ENCODE measurements around the gene P4HTM.

P4HTM gene

GRCh38 chr3:48989796-48990635 is at the start of gene P4HTM:
P4HTM (plus strand) TSS chr3:48990241; CDS start chr3:48990257, 16 bp downstream.
- peak; percentile 52 for TF ChIP-seq CTCF (IDR thresholded peaks at IDR 0.05; ENCODE audit: poor library complexity, severe bottlenecking)
- no peaks in the 10 kb centered on the region for H3K36me3 ChIP-seq (ENCODE audit: low read depth)
- peak; percentile 70 for ATAC-seq (ENCODE audit: low read depth)
- no peaks in the 10 kb centered on the region for H3K27me3 ChIP-seq (ENCODE audit: insufficient read depth, poor library complexity, severe bottlenecking)
- no peaks in the 10 kb centered on the region for H3K4me1 ChIP-seq (ENCODE audit: insufficient read depth, poor library complexity, severe bottlenecking)
- peak; percentile 89 for DNase-seq (ENCODE audit: low spot score)
- no peaks in the 10 kb centered on the region for H3K9me3 ChIP-seq (ENCODE audit: severe bottlenecking)
- peak within 1 kb of the TSS; percentile 74 for H3K4me3 ChIP-seq (ENCODE audit: severe bottlenecking)
- H3K27ac ChIP-seq (ENCODE audit: poor library complexity, severe bottlenecking) = peak within 1 kb of the TSS; percentile 74

GRCh38 chr3:48945432-48945831 is 44.6 kb upstream of the P4HTM start:
- Histone ChIP-seq H3K27me3 (ENCODE audit: insufficient read depth, poor library complexity, severe bottlenecking) (no peaks in the 10 kb centered on the region), H3K4me1 (ENCODE audit: insufficient read depth, poor library complexity, severe bottlenecking) (no peaks in the 10 kb centered on the region), H3K36me3 (ENCODE audit: low read depth) (peaks cover 28% of the 10 kb centered on the region), H3K9me3 (ENCODE audit: severe bottlenecking) (no peaks in the 10 kb centered on the region), H3K27ac (ENCODE audit: poor library complexity, severe bottlenecking) (no peak overlapping the region), H3K4me3 (ENCODE audit: severe bottlenecking) (no peak overlapping the region)
- TF ChIP-seq CTCF (IDR thresholded peaks at IDR 0.05; ENCODE audit: poor library complexity, severe bottlenecking) = no peak
- no peak for DNase-seq (ENCODE audit: low spot score)
- no peak for ATAC-seq (ENCODE audit: low read depth)

- no peak overlapping the region for H3K27ac ChIP-seq (ENCODE audit: poor library complexity, severe bottlenecking)
- peaks cover 28% of the 10 kb centered on the region for H3K36me3 ChIP-seq (ENCODE audit: low read depth)
- ATAC-seq (ENCODE audit: low read depth) (no peak), DNase-seq (ENCODE audit: low spot score) (no peak)
- no peaks in the 10 kb centered on the region for H3K9me3 ChIP-seq (ENCODE audit: severe bottlenecking)
- TF ChIP-seq CTCF (IDR thresholded peaks at IDR 0.05; ENCODE audit: poor library complexity, severe bottlenecking) = no peak
- H3K4me1 ChIP-seq (ENCODE audit: insufficient read depth, poor library complexity, severe bottlenecking) = no peaks in the 10 kb centered on the region
- H3K4me3 ChIP-seq (ENCODE audit: severe bottlenecking) = no peak overlapping the region
- H3K27me3 ChIP-seq (ENCODE audit: insufficient read depth, poor library complexity, severe bottlenecking) = no peaks in the 10 kb centered on the region
These were observed 44.0 kb upstream of the P4HTM start for GRCh38 chr3:48945891-48946549.

- no peak for TF ChIP-seq CTCF (IDR thresholded peaks at IDR 0.05; ENCODE audit: poor library complexity, severe bottlenecking)
- no peak for ATAC-seq (ENCODE audit: low read depth)
- Histone ChIP-seq H3K36me3 (ENCODE audit: low read depth) (peaks cover 36% of the 10 kb centered on the region), H3K4me1 (ENCODE audit: insufficient read depth, poor library complexity, severe bottlenecking) (no peaks in the 10 kb centered on the region), H3K27ac (ENCODE audit: poor library complexity, severe bottlenecking) (no peak overlapping the region), H3K27me3 (ENCODE audit: insufficient read depth, poor library complexity, severe bottlenecking) (no peaks in the 10 kb centered on the region), H3K4me3 (ENCODE audit: severe bottlenecking) (no peak overlapping the region), H3K9me3 (ENCODE audit: severe bottlenecking) (no peaks in the 10 kb centered on the region)
- DNase-seq (ENCODE audit: low spot score) = no peak
These were observed 40.7 kb upstream of the P4HTM start for GRCh38 chr3:48949376-48949717.

GRCh38 chr3:48950051-48950450 is 40.0 kb upstream of the P4HTM start:
- TF ChIP-seq CTCF (IDR thresholded peaks at IDR 0.05; ENCODE audit: poor library complexity, severe bottlenecking) = no peak
- Histone ChIP-seq H3K27ac (ENCODE audit: poor library complexity, severe bottlenecking) (no peak overlapping the region), H3K36me3 (ENCODE audit: low read depth) (peaks cover 39% of the 10 kb centered on the region), H3K9me3 (ENCODE audit: severe bottlenecking) (no peaks in the 10 kb centered on the region), H3K4me1 (ENCODE audit: insufficient read depth, poor library complexity, severe bottlenecking) (no peaks in the 10 kb centered on the region), H3K27me3 (ENCODE audit: insufficient read depth, poor library complexity, severe bottlenecking) (no peaks in the 10 kb centered on the region), H3K4me3 (ENCODE audit: severe bottlenecking) (no peak overlapping the region)
- DNase-seq (ENCODE audit: low spot score) = no peak
- no peak for ATAC-seq (ENCODE audit: low read depth)

All from RWPE2 (cell line).